GM12801 (cell line): Measurements from ENCODE around the gene CHST13.

ENCODE experiments used
- CTCF ChIP-seq: IDR thresholded peaks from one replicate; pipeline ENCODE4 v1.5.1; 2011; ENCODE audit warnings: control low read depth; ENCODE audit not compliant: insufficient read length; ENCODE audit errors: extremely low read depth

Gene CHST13

GRCh38 chr3:126496894-126497850 is 26.8 kb upstream of the CHST13 start:
- no peak for TF ChIP-seq CTCF

DNA sequence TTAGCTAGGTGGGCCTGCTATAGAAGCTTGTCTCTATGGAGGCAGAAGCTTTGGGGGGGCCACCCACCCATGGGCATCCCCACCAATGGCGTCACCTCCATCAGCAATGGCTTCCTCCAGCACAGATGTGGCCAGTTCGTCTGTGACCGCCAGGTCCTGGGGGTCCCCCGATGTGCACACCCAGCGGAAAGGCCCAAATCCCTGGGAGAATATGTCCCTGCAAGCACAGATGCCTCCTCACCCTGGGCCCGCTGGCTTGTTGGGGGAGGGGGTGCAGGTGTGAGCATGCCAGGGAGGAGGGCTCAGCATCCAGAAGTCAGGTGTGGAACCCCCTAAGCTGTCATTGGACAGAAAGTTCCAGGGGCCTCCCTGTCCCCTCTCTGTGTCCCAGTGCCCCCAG is 26.0 kb upstream of the CHST13 start:
- no peak for TF ChIP-seq CTCF

DNA sequence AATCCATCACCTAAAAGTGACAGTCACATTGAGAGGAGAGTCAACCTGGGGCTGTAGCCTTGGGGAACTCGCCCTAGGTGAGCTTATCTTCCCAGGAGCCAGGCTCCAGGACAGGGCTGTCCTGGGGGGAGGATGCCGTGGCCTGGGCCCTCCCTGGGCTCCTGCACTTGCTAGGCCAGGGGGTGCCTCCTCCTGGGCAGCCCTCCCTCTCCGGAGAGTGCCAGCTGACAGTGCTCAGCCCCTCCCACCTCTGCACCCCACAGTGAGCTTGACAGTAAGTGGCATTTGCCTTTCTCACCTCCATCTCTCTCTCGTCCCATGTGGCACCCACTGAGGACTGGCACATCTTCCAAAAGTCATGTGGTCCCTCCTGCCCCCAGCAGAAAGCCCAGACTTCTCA is 25.5 kb upstream of the CHST13 start:
- no peak for TF ChIP-seq CTCF

GRCh38 chr3:126498929-126499328 is 25.0 kb upstream of the CHST13 start:
- no peak for TF ChIP-seq CTCF

GRCh38 chr3:126499401-126499800 is 24.6 kb upstream of the CHST13 start:
- no peak for TF ChIP-seq CTCF

DNA sequence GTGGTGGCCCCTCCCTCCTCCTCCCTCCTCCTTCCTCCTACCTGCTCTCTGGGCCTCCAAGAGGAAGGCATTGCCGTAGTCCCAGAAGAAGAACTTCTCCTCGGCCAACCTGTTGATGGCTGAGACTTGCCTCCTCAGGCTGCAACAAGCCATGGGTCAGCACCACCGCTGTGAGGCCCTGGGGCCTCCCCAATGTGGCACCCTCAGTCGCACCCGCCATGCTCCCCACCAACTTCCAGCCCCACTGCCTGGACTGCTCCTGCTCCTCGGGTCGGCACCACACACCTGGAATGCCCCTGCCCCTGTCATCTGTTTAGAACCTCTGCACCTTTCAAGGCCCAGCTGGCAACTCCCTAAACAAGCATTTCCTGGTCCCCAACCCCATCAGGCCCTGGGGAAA is 23.9 kb upstream of the CHST13 start:
- TF ChIP-seq CTCF, result no peak

GRCh38 chr3:126501054-126501453 is 22.9 kb upstream of the CHST13 start:
- TF ChIP-seq CTCF, result no peak
